WERI-Rb-1 (cell line): ENCODE results near the gene ROBO2.

Experiments used
- DNase-seq: peaks from one replicate; pipeline ENCODE4 v3.0.0-alpha.2; 2020
- H3K27ac ChIP-seq: fragments of 250-450 bp; sonication (Bioruptor Pico); 2 replicates; pipeline ENCODE4 v1.5.1; 2020; ENCODE audit warnings: mild to moderate bottlenecking, moderate library complexity
- H3K27me3 ChIP-seq: fragments of 250-450 bp; sonication (Bioruptor Pico); 2 replicates; pipeline ENCODE4 v1.5.1; 2021; ENCODE audit warnings: mild to moderate bottlenecking, low read depth, moderate library complexity; ENCODE audit not compliant: insufficient read depth, severe bottlenecking
- H3K36me3 ChIP-seq: fragments of 250-450 bp; sonication (Bioruptor Pico); 2 replicates; pipeline ENCODE4 v1.5.1; 2020; ENCODE audit warnings: mild to moderate bottlenecking, moderate library complexity
- H3K4me3 ChIP-seq: 2 replicates; pipeline ENCODE4 v1.5.1; 2011; ENCODE audit warnings: low read depth, mild to moderate bottlenecking, control low read depth, low read length
- H3K9me3 ChIP-seq: fragments of 250-450 bp; sonication (Bioruptor Pico); 2 replicates; pipeline ENCODE4 v1.5.1; 2021; ENCODE audit warnings: mild to moderate bottlenecking, moderate library complexity; ENCODE audit not compliant: severe bottlenecking
- TF ChIP-seq, protein P1 (sequence below): IDR thresholded peaks from 2 replicates; pipeline ENCODE4 v1.5.1; 2011; ENCODE audit warnings: low read depth, mild to moderate bottlenecking, control low read depth, inconsistent platforms, low read length

Gene ROBO2

GRCh38 chr3:77459926-77460325 is 420.0 kb downstream of the ROBO2 start:
- H3K36me3 ChIP-seq = no peaks in the 10 kb centered on the region
- no peak for DNase-seq
- TF ChIP-seq, protein P1, sequence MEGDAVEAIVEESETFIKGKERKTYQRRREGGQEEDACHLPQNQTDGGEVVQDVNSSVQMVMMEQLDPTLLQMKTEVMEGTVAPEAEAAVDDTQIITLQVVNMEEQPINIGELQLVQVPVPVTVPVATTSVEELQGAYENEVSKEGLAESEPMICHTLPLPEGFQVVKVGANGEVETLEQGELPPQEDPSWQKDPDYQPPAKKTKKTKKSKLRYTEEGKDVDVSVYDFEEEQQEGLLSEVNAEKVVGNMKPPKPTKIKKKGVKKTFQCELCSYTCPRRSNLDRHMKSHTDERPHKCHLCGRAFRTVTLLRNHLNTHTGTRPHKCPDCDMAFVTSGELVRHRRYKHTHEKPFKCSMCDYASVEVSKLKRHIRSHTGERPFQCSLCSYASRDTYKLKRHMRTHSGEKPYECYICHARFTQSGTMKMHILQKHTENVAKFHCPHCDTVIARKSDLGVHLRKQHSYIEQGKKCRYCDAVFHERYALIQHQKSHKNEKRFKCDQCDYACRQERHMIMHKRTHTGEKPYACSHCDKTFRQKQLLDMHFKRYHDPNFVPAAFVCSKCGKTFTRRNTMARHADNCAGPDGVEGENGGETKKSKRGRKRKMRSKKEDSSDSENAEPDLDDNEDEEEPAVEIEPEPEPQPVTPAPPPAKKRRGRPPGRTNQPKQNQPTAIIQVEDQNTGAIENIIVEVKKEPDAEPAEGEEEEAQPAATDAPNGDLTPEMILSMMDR = no peak
- H3K27ac ChIP-seq = no peak overlapping the region
- H3K4me3 ChIP-seq = no peak overlapping the region
- no peaks in the 10 kb centered on the region for H3K27me3 ChIP-seq
- no peaks in the 10 kb centered on the region for H3K9me3 ChIP-seq

DNA sequence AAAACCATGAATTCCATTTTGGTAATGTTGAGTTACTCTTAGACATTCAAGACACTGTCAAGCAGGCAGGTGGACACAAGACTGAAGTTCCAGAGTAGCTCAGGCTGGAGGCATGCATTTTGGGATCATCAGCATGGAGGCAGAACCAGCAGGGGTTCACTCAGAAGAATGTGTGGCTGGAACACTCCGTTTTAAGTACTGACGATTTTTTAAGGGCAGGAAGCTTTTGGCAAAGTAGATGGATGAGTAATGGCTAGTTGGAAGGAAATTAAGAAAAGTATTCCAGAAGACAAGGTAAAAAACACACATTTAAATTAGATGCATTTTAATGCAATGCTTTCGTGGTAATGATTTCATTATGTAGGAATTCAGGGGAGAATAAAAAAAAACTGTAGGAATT is 420.4 kb downstream of the ROBO2 start:
- H3K4me3 ChIP-seq = no peak overlapping the region
- H3K9me3 ChIP-seq = no peaks in the 10 kb centered on the region
- H3K27ac ChIP-seq = no peak overlapping the region
- TF ChIP-seq, protein P1 = no peak
- no peaks in the 10 kb centered on the region for H3K36me3 ChIP-seq
- H3K27me3 ChIP-seq = no peaks in the 10 kb centered on the region
- no peak for DNase-seq

GRCh38 chr3:77462951-77463350 is 423.1 kb downstream of the ROBO2 start:
- no peaks in the 10 kb centered on the region for H3K27me3 ChIP-seq
- H3K27ac ChIP-seq = no peak overlapping the region
- H3K9me3 ChIP-seq = no peaks in the 10 kb centered on the region
- no peak for DNase-seq
- no peaks in the 10 kb centered on the region for H3K36me3 ChIP-seq
- TF ChIP-seq, protein P1 = no peak
- no peak overlapping the region for H3K4me3 ChIP-seq

- DNase-seq = no peak
- H3K27me3 ChIP-seq = no peaks in the 10 kb centered on the region
- no peak overlapping the region for H3K27ac ChIP-seq
- TF ChIP-seq, protein P1 = no peak
- no peaks in the 10 kb centered on the region for H3K36me3 ChIP-seq
- no peak overlapping the region for H3K4me3 ChIP-seq
- H3K9me3 ChIP-seq = no peaks in the 10 kb centered on the region
These were observed 424.3 kb downstream of the ROBO2 start for GRCh38 chr3:77464111-77464688.

GRCh38 chr3:77466562-77467115 is 426.7 kb downstream of the ROBO2 start:
- no peaks in the 10 kb centered on the region for H3K27me3 ChIP-seq
- H3K27ac ChIP-seq = no peak overlapping the region
- no peak for DNase-seq
- H3K36me3 ChIP-seq = no peaks in the 10 kb centered on the region
- TF ChIP-seq, protein P1 = no peak
- no peaks in the 10 kb centered on the region for H3K9me3 ChIP-seq
- H3K4me3 ChIP-seq = no peak overlapping the region
